Frontal cortex (tissue), 4 donors: ENCODE data around the gene PPM1A. TPM values are rescaled to one million over a fixed set of nuclear protein-coding genes. Genes with fewer than 3 reads are reported as not detected.
"Not testable (repeated sequence)": the region's sequence is repeated elsewhere in the genome, so short reads cannot be mapped to it uniquely, and the experiment has no call there.

ENCODE experiments used
- DNase-seq, 2 donors: peaks; one replicate each; pipeline ENCODE4 v3.0.0; 2012; ENCODE audit warnings: low spot score in 2 of 2
- FAIRE-seq: peaks from 2 replicates; lab custom pipeline; 2012; peaks lifted over from hg19 to GRCh38; lab: Jason Lieb, UNC
- total RNA-seq: library from RNA; depleted of rRNA; stranded (reverse); fragments of >200 nt; gene quantifications from one replicate; pipeline ENCODE4 v1.2.3, GENCODE V29; 2014
- donor health status: control.
- donor health status: control.
- donor health status: control.

Gene PPM1A
- total RNA-seq, 1 donor from 2014 or later, result 67.3 TPM

DNA sequence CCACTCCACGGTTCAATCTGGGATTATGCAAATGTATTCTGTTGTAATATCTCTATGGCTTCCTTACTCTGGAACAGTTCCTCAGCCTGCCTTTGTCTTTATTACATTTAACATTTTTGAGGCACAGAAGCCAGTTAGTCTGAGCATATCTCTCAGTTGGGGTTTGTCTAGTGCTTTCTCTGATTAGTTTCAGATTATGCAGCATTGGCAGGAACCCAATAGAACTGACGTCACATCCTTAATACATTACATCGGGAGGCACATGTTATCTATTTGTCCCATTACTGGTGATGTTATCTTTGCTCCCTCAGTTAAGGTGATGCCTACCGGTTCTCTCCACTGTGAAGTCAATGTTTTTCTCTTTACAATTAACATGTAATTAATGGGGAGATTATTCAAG, 62.4 kb downstream of the PPM1A start:
- FAIRE-seq, result no peak
- no peak for DNase-seq

- FAIRE-seq, result no peak
These were observed 64.1 kb downstream of the PPM1A start for GRCh38 chr14:60313093-60313492.

GRCh38 chr14:60315196-60315990, 66.4 kb downstream of the PPM1A start:
- FAIRE-seq, result no peak
- no peak for DNase-seq

More at GRCh38 chr14:60313093-60313492, 64.1 kb downstream of the PPM1A start:
- DNase-seq, result no peak

GRCh38 chr14:60317609-60318008, 68.6 kb downstream of the PPM1A start:
- DNase-seq (no peak), FAIRE-seq (no peak)

- not testable (repeated sequence) for DNase-seq, FAIRE-seq
These were observed 71.8 kb downstream of the PPM1A start for GRCh38 chr14:60320860-60321259.

GRCh38 chr14:60323199-60323896, 74.3 kb downstream of the PPM1A start:
- FAIRE-seq (no peak), DNase-seq (no peak)

- no peak for FAIRE-seq
- no peak for DNase-seq
These were observed 75.8 kb downstream of the PPM1A start for GRCh38 chr14:60324837-60325236.

- DNase-seq (no peak), FAIRE-seq (no peak)
These were observed 77.3 kb downstream of the PPM1A start for GRCh38 chr14:60326274-60326673.

- FAIRE-seq (no peak), DNase-seq (peak in 1 of 2 donors; percentile 49)
These were observed 78.7 kb downstream of the PPM1A start for GRCh38 chr14:60327447-60328331.

DNA sequence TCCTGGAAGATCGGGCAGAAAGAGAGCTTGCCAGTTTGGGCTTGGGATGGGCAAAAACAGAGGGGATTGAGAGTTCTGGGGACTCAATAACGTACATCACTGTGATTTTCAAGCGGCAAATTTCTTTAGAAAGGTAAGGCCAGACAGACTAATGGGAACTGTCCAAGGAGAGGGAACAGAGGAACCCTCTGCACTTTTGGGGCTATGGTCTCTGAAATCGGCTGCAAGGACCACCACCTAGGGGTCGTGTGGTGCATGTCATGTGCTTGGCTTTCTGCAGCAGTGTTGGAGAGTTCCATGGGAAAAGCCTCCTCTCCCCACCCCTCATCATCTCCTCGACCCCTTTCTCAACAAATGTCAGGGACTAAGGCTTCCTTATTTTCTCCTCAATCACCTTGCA, 79.6 kb downstream of the PPM1A start:
- DNase-seq (no peak), FAIRE-seq (no peak)

- no peak for FAIRE-seq
- no peak for DNase-seq
These were observed 80.3 kb downstream of the PPM1A start for GRCh38 chr14:60329274-60329673.

DNA sequence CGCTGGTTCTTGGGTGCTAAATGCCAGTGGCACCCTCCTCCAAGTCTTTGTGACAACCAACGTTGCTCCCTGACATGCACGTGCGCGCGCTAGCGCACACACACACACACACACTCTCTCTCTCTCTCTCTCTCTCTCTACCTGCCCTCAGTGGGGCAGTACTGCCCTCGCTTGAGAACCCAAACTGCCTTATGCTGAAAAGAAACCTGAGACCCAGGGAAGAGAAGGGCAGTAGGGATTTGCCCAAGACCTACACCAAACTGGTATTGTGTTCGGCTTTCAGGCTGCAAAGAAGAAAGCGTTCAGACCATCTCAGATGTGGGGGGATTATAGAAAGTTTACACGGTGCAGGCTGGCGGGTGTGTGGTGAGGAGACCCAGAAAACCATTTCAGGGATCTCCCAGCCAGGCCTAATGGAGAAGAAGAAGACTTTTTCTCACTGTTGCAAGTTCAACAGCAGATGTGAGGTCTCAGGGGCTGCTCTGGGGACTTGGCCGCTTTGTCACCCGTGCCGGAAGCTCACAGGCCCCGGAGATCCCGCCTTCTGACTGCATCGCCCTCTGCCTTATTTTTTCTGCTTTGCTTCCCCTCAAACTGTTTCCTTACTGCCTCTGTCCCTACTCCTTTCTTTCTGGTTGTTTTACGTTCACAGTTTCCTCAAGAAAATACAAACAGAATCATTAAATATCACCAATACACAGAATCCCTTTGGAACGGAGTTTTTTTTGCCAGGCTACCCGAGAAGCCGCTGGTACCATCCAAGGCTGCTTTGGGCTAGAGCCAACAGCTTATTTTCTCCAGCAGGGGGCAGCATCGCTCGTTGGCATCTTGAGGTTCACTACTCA, 82.4 kb downstream of the PPM1A start:
- FAIRE-seq (no peak), DNase-seq (peak in 1 of 2 donors; percentile 31)

DNA sequence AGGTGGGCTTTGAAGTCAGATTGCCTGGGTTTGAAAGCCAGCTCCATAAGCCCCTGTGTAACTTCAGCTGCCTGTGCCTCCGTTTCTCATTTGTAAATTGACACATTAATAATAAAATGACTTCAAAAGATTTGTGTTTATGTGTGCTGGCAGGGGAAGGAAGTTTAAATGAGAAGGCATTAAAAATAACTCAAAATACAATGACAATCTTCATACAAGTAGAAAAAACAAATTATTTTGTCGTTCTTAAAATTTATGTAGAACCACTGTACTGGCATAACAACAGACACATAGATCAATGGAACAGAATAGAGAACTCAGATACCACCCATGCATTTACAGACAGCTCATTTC, 83.0 kb downstream of the PPM1A start:
- no peak for FAIRE-seq
- DNase-seq, result no peak

DNA sequence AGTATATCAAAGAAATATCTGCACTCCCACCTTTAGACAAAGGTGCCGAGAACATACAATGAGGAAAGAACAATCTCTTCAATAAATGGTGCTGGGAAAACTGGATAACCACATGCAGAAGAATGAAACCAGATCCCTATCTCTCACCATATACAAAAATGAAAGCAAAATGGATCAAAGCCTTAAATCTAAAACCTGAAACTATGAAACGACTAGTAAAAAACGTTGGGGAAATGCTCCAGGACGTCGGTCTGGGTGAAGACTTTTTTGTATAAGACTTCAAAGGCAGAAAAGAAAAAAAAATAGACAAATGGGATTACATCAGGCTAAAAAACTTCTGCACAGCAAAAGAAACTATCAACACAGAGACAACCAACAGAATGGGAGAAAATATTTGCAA, 83.8 kb downstream of the PPM1A start:
- no peak for FAIRE-seq

DNA sequence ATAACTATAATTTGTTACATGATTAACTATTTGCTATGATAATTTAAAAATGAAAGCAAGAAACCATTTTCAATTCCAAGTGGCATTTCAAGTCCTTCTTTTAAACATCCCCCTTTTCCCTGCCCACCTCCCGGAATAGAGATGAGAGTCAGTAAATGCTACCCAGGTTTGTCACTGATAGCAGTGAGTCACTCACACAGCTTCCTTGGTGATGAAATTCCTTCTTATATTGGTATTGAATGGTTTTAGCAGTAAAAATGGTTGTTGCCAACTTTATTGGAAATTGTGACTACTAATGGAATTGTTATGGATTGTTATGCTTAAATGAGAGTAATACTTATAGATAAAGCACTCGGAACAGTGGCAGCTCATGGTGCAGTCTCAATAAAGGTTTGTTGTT, 90.5 kb downstream of the PPM1A start:
- FAIRE-seq (no peak), DNase-seq (no peak)

More for the DNA sequence above, 83.8 kb downstream of the PPM1A start:
- no peak for DNase-seq

DNA sequence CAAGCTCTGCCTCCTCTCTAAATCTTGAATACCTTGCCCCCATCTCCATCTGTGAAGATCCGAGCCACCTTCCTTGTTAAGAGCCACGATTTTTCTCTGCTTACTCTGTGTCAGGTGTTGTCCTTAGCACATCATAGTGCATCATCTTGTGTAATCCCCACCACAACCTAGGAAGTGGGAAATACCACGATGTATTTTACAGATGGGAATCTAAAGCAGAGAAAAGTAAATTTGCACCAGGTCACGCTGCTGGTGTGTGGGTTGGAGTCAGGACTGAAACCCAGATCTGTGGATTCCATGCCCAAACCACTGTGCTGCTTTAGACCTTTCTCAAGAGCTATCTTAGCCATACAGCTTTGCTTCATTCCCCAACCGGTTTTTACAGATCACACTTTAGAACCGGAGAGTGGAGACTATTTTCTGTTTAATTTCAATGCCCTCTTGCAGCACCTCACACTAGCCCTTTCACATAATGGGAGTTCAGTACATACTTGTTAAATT, 94.6 kb downstream of the PPM1A start:
- FAIRE-seq, result no peak
- no peak for DNase-seq

DNA sequence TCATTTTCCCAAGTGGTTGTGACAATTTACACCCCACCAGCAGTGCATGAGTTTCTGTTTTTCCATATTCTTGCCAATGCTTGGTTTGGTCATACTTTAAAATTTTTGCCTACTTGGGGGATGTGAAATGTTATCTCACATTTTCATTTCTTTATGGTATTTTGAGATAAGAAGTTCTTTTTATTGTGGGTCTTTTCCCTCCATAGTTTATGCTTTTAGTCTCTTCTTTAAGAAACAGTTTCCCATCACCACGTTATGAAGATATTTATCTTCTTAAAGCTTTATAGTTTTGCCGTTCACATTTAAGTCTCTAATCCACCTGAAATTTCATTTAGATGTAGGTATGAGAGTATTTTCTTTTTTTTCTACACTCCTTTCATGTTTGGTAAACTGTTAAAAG, 95.7 kb downstream of the PPM1A start:
- DNase-seq, result no peak

DNA sequence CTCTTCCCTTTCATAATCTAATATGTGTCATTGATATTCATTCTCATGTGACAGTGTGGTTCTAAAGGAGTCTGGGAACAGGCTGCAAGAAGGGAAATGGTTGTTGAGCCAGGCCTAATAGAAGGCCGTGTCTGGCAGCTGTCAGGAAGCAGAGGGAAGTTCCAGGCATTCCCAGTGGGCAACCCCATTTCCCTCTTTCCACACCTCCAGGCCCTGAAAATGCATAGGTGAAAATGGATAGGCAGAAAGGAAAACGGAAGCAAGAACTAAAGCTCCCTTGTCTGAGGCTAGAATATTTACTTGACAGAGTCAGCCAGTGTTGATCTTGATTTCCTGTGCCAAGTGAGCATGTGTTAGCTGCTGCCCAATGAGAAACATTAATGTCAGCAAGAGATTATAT, 97.7 kb downstream of the PPM1A start:
- FAIRE-seq, result no peak

More for the DNA sequence above, 95.7 kb downstream of the PPM1A start:
- no peak for FAIRE-seq

GRCh38 chr14:60348211-60348610, 99.2 kb downstream of the PPM1A start:
- FAIRE-seq, result no peak

More for the DNA sequence above, 97.7 kb downstream of the PPM1A start:
- no peak for DNase-seq

More at GRCh38 chr14:60348211-60348610, 99.2 kb downstream of the PPM1A start:
- DNase-seq, result no peak
